Measurements from ENCODE around the gene C5orf58.

DNA sequence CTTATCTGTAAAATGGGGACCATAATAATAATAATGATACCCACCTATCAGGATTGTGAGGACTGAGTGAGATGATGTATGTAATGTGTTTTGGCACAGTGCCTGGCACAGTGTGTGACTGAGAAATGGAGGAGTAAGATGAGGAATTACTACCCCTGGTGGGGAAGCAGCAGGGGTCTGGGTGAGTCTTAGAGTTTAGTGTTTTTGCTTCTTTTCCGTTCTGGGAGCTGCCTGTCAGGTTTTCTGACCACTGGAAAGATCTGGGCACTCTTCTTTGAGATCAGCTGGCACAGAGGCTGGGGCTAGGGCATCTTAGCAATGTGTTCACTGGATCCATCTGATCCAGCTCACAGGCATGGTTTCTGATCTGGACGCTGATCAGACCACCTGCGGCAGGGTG lies 56.3 kb downstream of the C5orf58 start:
- TF ChIP-seq, protein P1, sequence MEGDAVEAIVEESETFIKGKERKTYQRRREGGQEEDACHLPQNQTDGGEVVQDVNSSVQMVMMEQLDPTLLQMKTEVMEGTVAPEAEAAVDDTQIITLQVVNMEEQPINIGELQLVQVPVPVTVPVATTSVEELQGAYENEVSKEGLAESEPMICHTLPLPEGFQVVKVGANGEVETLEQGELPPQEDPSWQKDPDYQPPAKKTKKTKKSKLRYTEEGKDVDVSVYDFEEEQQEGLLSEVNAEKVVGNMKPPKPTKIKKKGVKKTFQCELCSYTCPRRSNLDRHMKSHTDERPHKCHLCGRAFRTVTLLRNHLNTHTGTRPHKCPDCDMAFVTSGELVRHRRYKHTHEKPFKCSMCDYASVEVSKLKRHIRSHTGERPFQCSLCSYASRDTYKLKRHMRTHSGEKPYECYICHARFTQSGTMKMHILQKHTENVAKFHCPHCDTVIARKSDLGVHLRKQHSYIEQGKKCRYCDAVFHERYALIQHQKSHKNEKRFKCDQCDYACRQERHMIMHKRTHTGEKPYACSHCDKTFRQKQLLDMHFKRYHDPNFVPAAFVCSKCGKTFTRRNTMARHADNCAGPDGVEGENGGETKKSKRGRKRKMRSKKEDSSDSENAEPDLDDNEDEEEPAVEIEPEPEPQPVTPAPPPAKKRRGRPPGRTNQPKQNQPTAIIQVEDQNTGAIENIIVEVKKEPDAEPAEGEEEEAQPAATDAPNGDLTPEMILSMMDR (IDR thresholded peaks at IDR 0.05; ENCODE audit: low read depth, low read length), result no peak
- TF ChIP-seq MYC (IDR thresholded peaks at IDR 0.05; ENCODE audit: low read depth, low read length) (no peak), POLR2A (IDR thresholded peaks at IDR 0.05; ENCODE audit: extremely low read depth, insufficient read length) (no peak)

Data from NB4 (cell line).